B cell (primary cell): ENCODE results near the gene BBX. TPM values are rescaled to one million over a fixed set of nuclear protein-coding genes. Genes with fewer than 3 reads are reported as not detected.

ENCODE experiments used
- ATAC-seq: fragments of 200-7000 bp; cut with Tn5 transposase; one replicate; pipeline ENCODE4 v1.10.0; 2021; ENCODE audit warnings: low read depth, mild to moderate bottlenecking, moderate number of reproducible peaks, moderate library complexity
- CTCF ChIA-PET: fragments of 350-600 bp; sonication (Branson Sonifier 250); formaldehyde crosslinking; loops from one replicate; lab custom pipeline; 2021; ENCODE audit warnings: antibody characterized with exemption, inconsistent platforms; lab: Charles Lee
- POLR2A ChIA-PET: fragments of 350-600 bp; sonication (Branson Sonifier 250); formaldehyde crosslinking; loops from one replicate; lab custom pipeline; 2021; ENCODE audit warnings: antibody characterized with exemption; lab: Charles Lee
- DNase-seq: peaks from one replicate; pipeline ENCODE4 v3.0.0; 2013
- H2AFZ ChIP-seq: 2 replicates; pipeline ENCODE4 v1.6.1; 2012; ENCODE audit warnings: mild to moderate bottlenecking, low read depth, low read length; ENCODE audit not compliant: insufficient read depth, poor library complexity, severe bottlenecking
- H3K27ac ChIP-seq, 2 donors: 1 replicate in 1 of 2; 2 replicates in 1 of 2; pipeline ENCODE4 v1.5.1; 2012 to 2013; ENCODE audit warnings: low read length in 2 of 2, mild to moderate bottlenecking in 2 of 2, moderate library complexity in 1 of 2
- H3K27me3 ChIP-seq, 4 experiments: fragments of 200-600 bp in 1 of 4; sonication (generic) in 1 of 4; replicated peaks in 1 of 4; 1 replicate in 2 of 4; 2 replicates in 2 of 4; pipeline versions ENCODE4 v1.6.1 to v1.7.0; 2013 to 2016; ENCODE audit warnings: low read length in 3 of 4, mild to moderate bottlenecking in 2 of 4, mixed read lengths in 1 of 4, moderate library complexity in 1 of 4; ENCODE audit not compliant: insufficient read depth in 4 of 4, control insufficient read depth in 3 of 4; ENCODE audit errors: control extremely low read depth in 1 of 4
- H3K36me3 ChIP-seq, 2 experiments: replicated peaks in 1 of 2; 1 replicate in 1 of 2; 2 replicates in 1 of 2; pipeline versions ENCODE4 v1.6.1 to v1.7.1; 2013; ENCODE audit warnings: low read length in 1 of 2; ENCODE audit not compliant: insufficient read depth in 2 of 2, control insufficient read depth in 1 of 2; ENCODE audit errors: control extremely low read depth in 1 of 2, extremely low read depth in 1 of 2
- H3K4me1 ChIP-seq, 2 donors: fragments of 200-600 bp in 1 of 2; sonication (generic) in 1 of 2; 1 replicate in 1 of 2; 2 replicates in 1 of 2; pipeline versions ENCODE4 v1.5.1 to v1.6.1; 2013 to 2017; ENCODE audit warnings: low read length in 2 of 2; ENCODE audit not compliant: control insufficient read depth in 2 of 2, insufficient read depth in 2 of 2
- H3K4me2 ChIP-seq: replicated peaks from 2 replicates; pipeline ENCODE3; 2012; ENCODE audit warnings: mild to moderate bottlenecking, low read depth, low read length; ENCODE audit not compliant: poor library complexity, severe bottlenecking
- H3K4me3 ChIP-seq, 5 experiments: fragments of 200-600 bp in 1 of 5; sonication (generic) in 1 of 5; 1 replicate in 3 of 5; 2 replicates in 2 of 5; pipeline versions ENCODE4 v1.5.1 to v1.7.0; 2011 to 2016; ENCODE audit warnings: low read length in 4 of 5, mild to moderate bottlenecking in 4 of 5, low read depth in 2 of 5, control low read depth in 1 of 5, moderate library complexity in 1 of 5; ENCODE audit not compliant: insufficient read depth in 1 of 5; ENCODE audit errors: control extremely low read depth in 1 of 5, extremely low read depth in 1 of 5
- H3K79me2 ChIP-seq: fragments of 200-600 bp; sonication (generic); one replicate; pipeline ENCODE4 v1.6.0; 2016; ENCODE audit warnings: low read length; ENCODE audit not compliant: control insufficient read depth, insufficient read depth
- H3K9ac ChIP-seq: fragments of 200-600 bp; sonication (generic); 2 replicates; pipeline ENCODE4 v1.6.1; 2017; ENCODE audit warnings: mild to moderate bottlenecking, low read length, moderate library complexity
- H3K9me3 ChIP-seq, 3 donors: one replicate each; pipeline versions ENCODE4 v1.6.1 to v1.7.1; 2013; ENCODE audit warnings: low read length in 2 of 3; ENCODE audit not compliant: control insufficient read depth in 2 of 3, insufficient read depth in 1 of 3; ENCODE audit errors: control extremely low read depth in 1 of 3
- H4K20me1 ChIP-seq: 2 replicates; pipeline ENCODE4 v1.6.0; 2012; ENCODE audit warnings: mild to moderate bottlenecking, low read length; ENCODE audit not compliant: insufficient read depth, control insufficient read depth, poor library complexity, severe bottlenecking
- H3K27ac Mint-ChIP-seq: one replicate; pipeline ENCODE4 v1.8.0; 2021; ENCODE audit warnings: mixed read lengths
- H3K27me3 Mint-ChIP-seq: one replicate; pipeline ENCODE4 v1.8.0; 2021; ENCODE audit warnings: mixed read lengths
- H3K4me1 Mint-ChIP-seq: one replicate; pipeline ENCODE4 v1.8.0; 2021; ENCODE audit warnings: mixed read lengths
- H3K4me3 Mint-ChIP-seq: one replicate; pipeline ENCODE4 v1.8.0; 2021; ENCODE audit warnings: mixed read lengths
- H3K9me3 Mint-ChIP-seq: one replicate; pipeline ENCODE4 v1.8.0; 2022; ENCODE audit warnings: mixed read lengths; ENCODE audit not compliant: insufficient read depth
- EZH2 ChIP-seq: IDR thresholded peaks from 2 replicates; pipeline ENCODE4 v1.6.1; 2012; ENCODE audit warnings: borderline replicate concordance, low read depth, mild to moderate bottlenecking, moderate library complexity, low read length; ENCODE audit not compliant: insufficient read depth, poor library complexity, severe bottlenecking
- WGBS: methylation state at CpG from one replicate; pipeline ENCODE4 v1.1.5; 2013; ENCODE audit warnings: missing lambda C conversion rate; ENCODE audit not compliant: insufficient coverage; 5-methylcytosine and 5-hydroxymethylcytosine counted together
- intact Hi-C: fragments of 100-400 bp; cut with micrococcal nuclease; formaldehyde crosslinking; loops from one replicate; pipeline ENCODE4 v1.10.0; 2022
- polyA plus RNA-seq: library from polyadenylated mRNA; depleted of rRNA; stranded (reverse); fragments of >200 nt; gene quantifications from 2 replicates; pipeline ENCODE4 v1.2.3, GENCODE V29; 2012
- total RNA-seq, 2 donors: library from RNA; stranded (reverse); fragments of 120-200 nt in 1 of 2; gene quantifications; 1 replicate in 1 of 2; 2 replicates in 1 of 2; pipeline versions ENCODE4 v1.2.3 to v1.2.4, GENCODE V29; 2013 to 2022
- TF ChIP-seq, protein P1 (sequence below): fragments of 200-600 bp; IDR thresholded peaks from one replicate; pipeline ENCODE4 v1.8.0; 2022; ENCODE audit warnings: antibody characterized with exemption, mild to moderate bottlenecking

The BBX gene
- total and polyA plus RNA-seq, 2 donors (not counting 1 experiment from before 2014, with no cell fraction given): 27.8 to 133 TPM

DNA sequence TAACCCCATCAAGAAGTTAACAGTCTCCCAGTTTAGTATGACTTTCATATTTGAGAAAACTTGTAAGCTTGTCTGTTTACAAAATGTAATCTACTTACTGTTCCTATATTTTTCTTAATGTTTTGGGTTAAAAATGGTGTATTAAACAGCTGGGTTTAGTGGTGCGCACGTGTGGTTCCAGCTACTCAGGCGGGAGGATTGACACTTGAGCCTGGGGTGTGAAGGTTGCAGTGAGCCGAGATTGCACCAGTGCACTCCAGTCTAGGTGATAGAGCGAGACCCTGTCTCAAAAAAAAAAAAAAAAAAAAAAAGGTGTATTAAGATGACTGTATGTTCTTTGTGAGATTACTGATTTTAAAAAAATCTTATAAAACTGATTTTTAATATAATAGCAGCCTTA is 69.3 kb downstream of the BBX start:
- peaks cover 8% of the 10 kb centered on the region in 2 donors for H3K4me1 ChIP-seq
- no peaks in the 10 kb centered on the region for H3K9me3 ChIP-seq
- Mint-ChIP-seq H3K4me1 (peaks cover 33% of the 10 kb centered on the region), H3K9me3 (no peaks in the 10 kb centered on the region), H3K4me3 (no peak overlapping the region), H3K27ac (no peak overlapping the region), H3K27me3 (no peaks in the 10 kb centered on the region)
- ATAC-seq (no peak), DNase-seq (no peak)
- H3K27me3 ChIP-seq: no peaks in the 10 kb centered on the region
- peaks cover 0 to 1% of the 10 kb centered on the region in 2 experiments for H3K36me3 ChIP-seq
- TF ChIP-seq, protein P1, sequence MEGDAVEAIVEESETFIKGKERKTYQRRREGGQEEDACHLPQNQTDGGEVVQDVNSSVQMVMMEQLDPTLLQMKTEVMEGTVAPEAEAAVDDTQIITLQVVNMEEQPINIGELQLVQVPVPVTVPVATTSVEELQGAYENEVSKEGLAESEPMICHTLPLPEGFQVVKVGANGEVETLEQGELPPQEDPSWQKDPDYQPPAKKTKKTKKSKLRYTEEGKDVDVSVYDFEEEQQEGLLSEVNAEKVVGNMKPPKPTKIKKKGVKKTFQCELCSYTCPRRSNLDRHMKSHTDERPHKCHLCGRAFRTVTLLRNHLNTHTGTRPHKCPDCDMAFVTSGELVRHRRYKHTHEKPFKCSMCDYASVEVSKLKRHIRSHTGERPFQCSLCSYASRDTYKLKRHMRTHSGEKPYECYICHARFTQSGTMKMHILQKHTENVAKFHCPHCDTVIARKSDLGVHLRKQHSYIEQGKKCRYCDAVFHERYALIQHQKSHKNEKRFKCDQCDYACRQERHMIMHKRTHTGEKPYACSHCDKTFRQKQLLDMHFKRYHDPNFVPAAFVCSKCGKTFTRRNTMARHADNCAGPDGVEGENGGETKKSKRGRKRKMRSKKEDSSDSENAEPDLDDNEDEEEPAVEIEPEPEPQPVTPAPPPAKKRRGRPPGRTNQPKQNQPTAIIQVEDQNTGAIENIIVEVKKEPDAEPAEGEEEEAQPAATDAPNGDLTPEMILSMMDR: no peak
- no peak for TF ChIP-seq EZH2
- no peak overlapping the region for H3K4me3 ChIP-seq
- ChIA-PET CTCF (interaction anchor here (0.6 to 1.7 kb wide), 4 partner anchors 9 to 319 kb away, joined by 3 read pairs; no protein-coding TSS in a partner anchor), POLR2A (no interaction called here)
- intact Hi-C loops: no loop called here
- H3K27ac ChIP-seq: no peak overlapping the region
- H2AFZ ChIP-seq: no peak overlapping the region
- peaks cover 9% of the 10 kb centered on the region for H4K20me1 ChIP-seq
- no CpG with 5 or more reads among the region's 5 CpGs for WGBS
- H3K79me2 ChIP-seq: peaks cover 59% of the 10 kb centered on the region
- H3K9ac ChIP-seq: no peak overlapping the region
- no peak overlapping the region for H3K4me2 ChIP-seq

DNA sequence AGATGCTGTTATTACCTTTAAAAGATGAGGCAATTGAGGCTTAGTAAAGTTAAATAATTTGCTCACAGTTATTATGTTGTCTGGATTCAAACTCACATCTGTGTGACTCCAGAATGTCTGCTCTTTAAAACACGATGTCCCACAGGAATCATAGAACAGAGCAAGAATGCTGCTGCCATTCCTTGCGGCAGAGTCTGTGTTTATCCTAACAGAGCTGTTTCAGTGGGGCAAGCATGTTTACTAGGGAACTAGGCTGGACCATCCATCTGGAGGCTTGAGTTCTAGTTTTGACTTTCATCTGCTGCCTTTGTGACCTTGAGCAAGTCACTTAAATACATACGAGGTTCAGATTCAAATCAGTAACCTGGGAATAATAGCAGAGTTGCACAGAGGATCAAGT is 72.1 kb downstream of the BBX start:
- Mint-ChIP-seq H3K9me3 (no peaks in the 10 kb centered on the region), H3K27ac (no peak overlapping the region), H3K4me3 (no peak overlapping the region), H3K27me3 (no peaks in the 10 kb centered on the region), H3K4me1 (peaks cover 46% of the 10 kb centered on the region)
- Histone ChIP-seq H3K9me3 (no peaks in the 10 kb centered on the region), H2AFZ (no peak overlapping the region), H3K9ac (no peak overlapping the region), H3K27me3 (no peaks in the 10 kb centered on the region), H3K4me2 (no peak overlapping the region), H3K27ac (no peak overlapping the region), H3K79me2 (peaks cover 72% of the 10 kb centered on the region), H4K20me1 (peaks cover 9% of the 10 kb centered on the region), H3K4me1 (peaks cover 20 to 26% of the 10 kb centered on the region in 2 donors), H3K36me3 (peaks cover 0 to 1% of the 10 kb centered on the region in 2 experiments), H3K4me3 (no peak overlapping the region)
- WGBS: 100% methylated on average over 2 of the region's 3 CpGs
- POLR2A ChIA-PET: no interaction called here
- ATAC-seq (no peak), DNase-seq (no peak)
- CTCF ChIA-PET: no interaction called here
- intact Hi-C loops: no loop called here
- TF ChIP-seq, protein P1: no peak
- no peak for TF ChIP-seq EZH2
